Stromal cell of bone marrow (primary cell): ENCODE data around the gene BRF1.
"Not testable (repeated sequence)": the region's sequence is repeated elsewhere in the genome, so short reads cannot be mapped to it uniquely, and the experiment has no call there.

ENCODE experiments used
- DNase-seq: peaks from one replicate; pipeline ENCODE4 v3.0.0-alpha.2; 2012; ENCODE audit warnings: low read depth

The BRF1 gene

GRCh38 chr14:105300542-105301102 is at the start of gene BRF1:
Gene BRF1, minus strand, starts transcription at chr14:105301001. Its CDS starts 372 bp downstream, at chr14:105300629.
- peak; percentile 78 for DNase-seq

- no peak for DNase-seq
These were observed 49.2 kb upstream of the BRF1 start for GRCh38 chr14:105349992-105350391.

DNA sequence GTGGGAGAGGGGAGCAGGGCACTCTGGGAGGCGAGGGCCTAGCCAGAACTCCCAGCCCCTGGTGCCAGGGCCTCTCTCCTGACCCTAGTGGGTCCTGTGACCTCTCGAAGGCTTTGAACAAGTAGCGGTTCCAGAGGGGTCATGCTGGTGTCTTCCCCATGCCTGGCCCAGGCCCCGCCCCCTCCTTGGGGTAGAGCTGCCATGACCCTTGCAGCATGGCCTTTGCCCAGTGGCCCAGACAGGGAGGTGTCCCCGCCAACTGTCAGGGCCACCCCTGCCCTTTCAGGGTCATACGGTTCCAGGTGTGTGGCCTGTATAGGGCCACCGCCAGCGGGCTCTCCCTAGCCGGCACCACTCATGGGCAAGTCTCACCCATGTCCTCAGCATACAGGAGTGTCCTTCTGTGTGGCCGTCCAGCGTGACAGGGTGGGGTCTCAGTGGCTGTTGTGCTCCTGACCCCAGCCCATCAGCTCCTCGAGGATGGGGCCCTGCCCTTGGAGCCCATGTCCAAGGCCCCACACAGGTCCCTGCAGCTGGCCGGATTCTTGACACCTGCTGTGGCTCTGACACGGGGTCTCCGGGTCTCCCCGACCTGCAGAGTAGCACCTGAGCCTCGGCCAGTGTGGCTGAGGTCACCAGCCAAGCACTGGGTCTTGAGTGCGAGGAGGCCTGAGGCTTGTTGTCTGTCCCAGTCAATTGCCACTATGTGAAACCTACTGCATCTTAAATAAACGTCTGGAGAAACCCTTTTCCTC is 48.3 kb upstream of the BRF1 start:
- no peak for DNase-seq

GRCh38 chr14:105348169-105348944 is 47.6 kb upstream of the BRF1 start:
- DNase-seq, result no peak

DNA sequence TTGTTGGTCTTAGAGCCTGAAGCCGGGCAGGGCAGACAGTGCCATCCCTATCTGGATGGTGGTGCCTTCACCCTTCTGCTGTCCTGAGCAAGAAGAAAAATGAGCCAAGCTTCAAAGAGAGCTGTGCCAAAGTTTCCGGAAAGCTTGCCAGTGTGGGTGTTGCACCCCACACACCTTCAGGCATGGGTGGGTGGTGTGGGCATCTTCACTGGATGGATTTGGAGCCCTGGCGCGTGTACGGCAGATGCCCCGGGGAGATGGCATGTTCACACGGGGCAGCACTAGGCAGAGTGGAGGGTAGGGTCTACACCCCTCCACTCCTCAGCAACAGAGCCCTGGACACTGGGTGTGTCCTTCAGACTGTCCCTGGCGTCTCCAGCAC is 46.8 kb upstream of the BRF1 start:
- no peak for DNase-seq

DNA sequence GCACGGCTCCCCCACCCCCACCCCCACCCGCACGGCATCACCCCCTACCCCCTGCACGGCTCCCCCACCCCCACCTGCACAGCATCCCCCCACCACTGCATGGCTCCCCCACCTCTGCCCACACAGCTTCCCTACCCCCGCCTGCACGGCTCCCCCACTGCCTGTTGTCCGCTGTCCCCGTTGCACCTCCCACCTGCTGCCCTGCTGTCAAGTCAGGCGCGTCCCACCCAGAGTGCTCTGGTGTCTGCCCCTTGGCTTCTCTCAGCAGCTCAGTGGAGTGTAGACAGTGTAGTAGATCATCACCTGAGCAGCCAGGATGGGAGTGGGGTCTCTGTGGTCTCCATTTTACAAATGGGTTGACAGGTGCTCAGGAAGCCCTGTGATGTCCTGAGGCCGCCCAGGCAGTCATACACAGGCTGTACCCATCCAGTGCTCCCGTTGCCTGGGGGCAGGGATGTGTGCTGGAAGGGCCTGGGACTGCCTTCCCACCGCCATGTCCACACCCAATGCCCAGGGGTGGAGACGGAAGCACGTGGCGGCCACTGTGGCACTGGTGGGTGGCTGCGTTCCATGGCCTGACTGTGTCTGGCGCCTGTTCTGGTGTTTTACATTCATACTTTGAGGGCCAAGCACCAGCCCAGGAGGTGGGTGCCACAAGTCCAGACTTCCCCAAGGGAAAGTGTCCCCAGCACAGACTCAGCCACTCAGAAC is 46.2 kb upstream of the BRF1 start:
- DNase-seq, result no peak

DNA sequence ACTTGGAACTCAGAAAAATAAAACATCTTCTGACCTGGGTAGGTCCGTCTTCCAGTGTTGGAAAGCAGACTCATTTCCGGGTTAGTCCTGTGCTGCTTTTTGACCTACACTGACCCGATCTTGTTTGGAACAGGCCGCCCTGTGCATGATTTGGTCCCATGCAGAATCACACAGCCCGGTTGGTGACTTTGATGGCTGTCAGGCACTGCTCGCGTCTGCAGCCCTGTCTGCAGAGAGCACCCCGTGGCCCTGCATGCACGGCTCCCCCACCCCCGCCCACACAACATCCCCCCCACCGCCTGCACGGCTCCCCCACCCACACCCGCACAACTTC is 45.4 kb upstream of the BRF1 start:
- DNase-seq, result no peak

DNA sequence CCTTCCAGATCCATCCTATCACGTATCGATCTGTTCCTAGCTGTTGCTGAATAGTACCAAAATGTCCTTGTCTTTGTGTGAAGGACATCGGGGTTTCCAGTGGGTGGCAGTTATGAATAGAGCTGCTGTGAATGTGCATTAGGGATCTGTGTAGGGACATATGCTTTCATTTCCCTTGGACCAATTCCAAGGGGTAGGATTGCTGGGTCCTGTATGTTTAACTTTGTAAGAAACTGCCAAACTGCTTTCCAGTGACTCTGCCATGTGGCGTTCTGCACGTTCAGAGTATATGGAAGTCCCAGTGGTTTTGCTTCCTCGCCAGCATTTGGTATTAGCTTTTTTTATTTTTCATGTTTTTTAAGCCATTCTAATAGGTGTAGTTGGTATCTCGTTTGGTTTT is 42.4 kb upstream of the BRF1 start:
- DNase-seq, result no peak

DNA sequence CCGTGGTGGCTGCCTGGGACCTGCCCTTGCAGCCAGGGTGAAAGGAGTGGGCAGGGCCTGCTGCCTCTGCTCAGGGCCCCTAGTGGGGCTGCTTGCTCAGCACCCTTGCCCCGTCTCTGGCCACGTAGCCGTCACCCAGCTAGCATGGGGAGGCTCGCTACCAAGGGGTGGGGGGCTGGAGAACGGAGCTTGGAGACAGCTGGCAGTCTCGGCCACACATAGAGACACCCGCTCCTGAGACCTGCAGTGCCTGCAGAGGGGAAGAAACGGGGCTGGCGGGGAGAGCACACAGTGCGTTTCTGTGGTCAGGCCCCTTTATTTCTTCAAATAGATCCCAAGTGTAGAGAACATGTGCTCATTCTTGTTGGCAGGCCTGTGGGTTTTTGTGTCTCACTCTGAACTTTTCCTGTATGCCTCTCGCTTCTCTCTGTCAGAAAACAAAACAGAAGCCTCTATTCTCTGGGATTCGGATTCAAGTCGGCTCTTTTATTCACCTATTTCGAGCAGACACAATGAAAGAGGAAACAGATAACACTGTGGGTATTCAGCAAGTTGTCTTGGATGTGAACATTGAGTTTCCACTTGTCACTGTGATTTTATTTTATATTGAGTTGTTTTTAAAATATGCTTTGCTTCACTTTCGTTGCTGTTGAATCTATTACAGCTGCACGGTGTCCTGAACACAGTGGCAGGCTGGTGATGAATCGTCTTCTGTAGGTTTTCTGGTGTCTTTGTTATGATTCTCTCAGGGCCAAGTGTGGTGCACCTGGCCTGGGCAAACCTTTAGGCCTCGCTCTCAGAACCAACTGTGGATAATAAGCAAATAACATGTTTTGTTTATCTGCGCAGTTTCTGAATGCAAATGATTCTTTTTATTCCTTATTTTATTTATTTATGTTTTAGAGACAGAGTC is 40.3 kb upstream of the BRF1 start:
- DNase-seq, result no peak

DNA sequence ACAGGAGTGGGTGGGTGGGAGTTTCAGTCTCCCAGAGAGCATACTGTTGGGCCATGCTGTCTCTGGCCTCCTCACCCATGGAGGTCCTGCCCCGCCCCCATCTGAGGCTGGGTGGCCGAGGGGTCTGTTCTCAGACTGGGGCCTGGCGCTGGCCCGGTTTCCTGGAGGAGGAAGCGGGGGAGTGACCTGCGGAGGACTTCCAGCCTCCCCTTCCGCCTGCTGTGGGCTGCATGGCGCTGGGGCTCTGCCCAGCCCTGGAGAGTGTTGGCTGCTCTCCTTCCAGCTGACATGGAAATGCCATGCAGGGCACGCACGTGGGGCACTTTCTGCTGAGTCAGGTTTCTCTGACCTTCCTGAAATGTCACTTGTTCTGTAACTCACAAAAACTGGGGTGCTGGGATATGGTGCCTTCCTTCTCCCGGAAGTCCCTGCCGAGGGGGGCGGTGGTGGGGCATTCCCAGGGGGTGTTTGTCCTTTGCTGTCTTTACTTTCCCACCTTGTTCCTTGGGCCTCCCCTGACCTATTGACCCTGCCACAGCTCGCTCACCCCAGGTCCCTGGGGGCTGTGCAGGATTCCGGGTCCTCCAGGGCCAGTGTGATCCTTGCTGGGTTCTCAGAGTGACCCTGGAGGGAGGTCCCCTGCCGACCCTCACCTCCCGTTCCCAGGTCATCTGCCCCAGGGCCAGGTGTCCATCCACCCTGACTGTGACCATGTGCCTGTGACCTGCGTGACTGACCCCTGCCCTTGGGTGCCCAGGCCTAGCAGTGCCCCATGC is 37.4 kb upstream of the BRF1 start:
- no peak for DNase-seq

- no peak for DNase-seq
These were observed 36.6 kb upstream of the BRF1 start for GRCh38 chr14:105337433-105337832.

- DNase-seq, result no peak
These were observed 35.9 kb upstream of the BRF1 start for GRCh38 chr14:105336477-105337287.

DNA sequence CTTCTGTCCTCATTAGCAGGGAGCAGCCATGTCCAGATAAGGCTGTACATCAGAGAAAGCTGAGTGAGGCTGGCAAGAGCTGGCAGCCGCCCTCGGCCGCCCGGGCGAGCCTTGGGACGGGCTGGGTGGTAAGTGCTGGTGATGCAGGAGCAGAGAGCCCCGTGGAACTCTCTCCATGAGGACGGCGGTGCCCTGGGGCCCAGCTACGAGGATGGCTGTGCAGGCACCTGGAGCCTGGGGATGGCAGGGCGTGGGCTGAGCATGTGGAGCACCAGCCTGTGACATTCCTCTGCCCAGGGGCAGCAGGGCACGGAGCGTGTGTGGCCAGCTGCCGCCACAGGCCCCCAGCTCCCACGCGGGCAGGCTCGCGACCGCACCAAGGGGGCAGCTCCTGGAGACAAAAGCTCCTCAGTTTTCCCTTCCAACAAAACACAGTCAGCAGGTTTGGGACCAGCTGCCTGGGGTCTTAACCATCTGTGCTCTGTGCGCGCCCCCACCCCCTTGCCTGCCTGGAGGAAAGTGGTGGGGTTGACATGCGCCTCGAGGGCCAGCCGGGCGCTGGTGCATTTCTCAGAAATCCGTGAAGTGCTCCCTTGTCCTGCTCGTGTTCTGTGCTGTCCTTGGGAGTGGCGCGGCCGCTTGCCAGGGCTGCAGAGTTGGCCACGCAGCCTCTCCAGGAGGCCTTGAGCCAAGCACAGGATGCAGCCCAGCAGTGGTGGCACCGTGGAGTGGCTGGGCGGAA is 35.1 kb upstream of the BRF1 start:
- DNase-seq, result no peak

DNA sequence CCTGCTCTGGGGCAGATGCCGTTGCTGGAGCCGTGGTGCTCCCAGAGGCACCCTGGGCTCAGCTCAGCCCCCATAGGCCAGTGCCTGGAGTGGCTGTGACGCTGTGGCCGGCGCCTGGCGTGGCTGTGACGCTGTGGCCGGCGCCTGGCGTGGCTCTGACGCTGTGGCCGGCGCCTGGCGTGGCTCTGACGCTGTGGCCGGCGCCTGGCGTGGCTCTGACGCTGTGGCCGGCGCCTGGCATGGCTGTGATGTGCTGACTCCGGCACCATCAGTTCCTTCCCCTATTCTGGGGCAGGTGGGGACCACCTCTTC is 34.4 kb upstream of the BRF1 start:
- not testable (repeated sequence) for DNase-seq

DNA sequence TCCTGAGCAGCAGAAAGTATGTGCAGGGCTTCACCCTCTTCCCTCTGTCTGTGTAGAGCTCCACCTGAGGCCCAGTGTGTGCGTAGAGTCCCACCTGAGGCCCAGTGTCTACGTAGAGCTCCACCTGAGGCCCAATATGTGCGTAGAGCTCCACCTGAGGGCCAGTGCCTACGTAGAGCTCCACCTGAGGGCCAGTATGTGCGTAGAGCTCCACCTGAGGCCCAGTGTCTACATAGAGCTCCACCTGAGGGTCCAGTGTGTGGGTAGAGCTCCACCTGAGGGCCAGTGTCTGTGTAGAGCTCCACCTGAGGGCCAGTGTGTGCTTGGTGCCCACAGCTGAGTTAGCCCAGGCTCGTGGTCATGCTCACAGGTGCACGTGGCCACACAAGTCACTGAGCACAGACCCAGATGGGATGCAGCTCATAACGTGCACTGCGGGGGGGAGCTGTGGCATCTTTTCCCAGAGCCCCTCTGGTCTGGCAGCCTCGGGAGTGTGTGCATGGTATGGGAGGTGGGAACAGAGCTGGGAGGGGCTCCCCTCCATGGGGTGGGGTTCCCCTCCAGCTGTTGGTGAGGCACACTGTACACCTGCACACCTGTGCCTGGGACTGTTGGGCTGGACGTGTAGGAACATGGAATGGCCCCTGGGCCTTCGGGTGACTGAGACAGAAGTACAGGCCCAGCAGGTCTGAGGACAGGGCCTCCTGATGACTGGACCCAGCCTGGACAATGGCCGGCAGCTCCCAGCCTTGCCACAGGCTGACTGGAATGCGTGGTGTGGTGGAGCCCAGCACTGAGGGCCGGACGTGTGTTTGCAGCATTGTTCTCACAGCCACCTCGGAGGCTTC is 33.8 kb upstream of the BRF1 start:
- no peak for DNase-seq

GRCh38 chr14:105333613-105334364 is 33.0 kb upstream of the BRF1 start:
- no peak for DNase-seq

DNA sequence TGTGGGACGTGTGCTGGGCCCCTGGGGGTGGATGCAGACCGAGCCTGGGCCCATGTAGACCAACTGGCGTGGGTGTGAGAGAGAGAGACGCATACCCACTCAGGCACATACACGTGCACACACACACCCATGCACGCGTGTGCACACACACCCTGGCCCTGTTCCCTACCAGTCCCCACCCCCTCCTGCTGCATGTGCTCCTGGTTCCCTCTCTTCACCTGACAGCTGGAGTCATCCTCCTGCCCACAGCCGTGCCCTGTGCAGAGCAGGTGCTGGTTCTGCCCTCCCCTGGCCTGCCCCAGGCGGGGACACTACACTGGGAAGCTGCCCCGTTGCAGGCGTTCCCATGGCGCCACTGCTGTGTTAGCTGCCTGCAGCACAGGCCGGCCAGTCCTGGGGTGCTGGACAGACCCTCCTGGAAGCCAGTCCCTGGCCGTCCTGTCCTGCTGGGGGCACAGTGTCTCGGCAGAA is 32.3 kb upstream of the BRF1 start:
- DNase-seq, result no peak
